Spleen (tissue), 7 donors: ENCODE measurements around the gene STMN3.

ENCODE experiments used
- CTCF ChIP-seq, 11 experiments: fragments of 200-600 bp in 7 of 11; fragments of 450-650 bp in 4 of 11; sonication (generic) in 4 of 11; IDR thresholded peaks in 8 of 11; conservative IDR thresholded peaks in 3 of 11; 1 replicate in 7 of 11; 2 replicates in 4 of 11; pipeline versions ENCODE4 v1.4.0 to v1.8.0; 2016 to 2021; ENCODE audit warnings: antibody characterized with exemption in 11 of 11, inconsistent platforms in 4 of 11, mild to moderate bottlenecking in 1 of 11
- POLR2A ChIP-seq, 3 donors: fragments of 450-650 bp; IDR thresholded peaks; one replicate each; pipeline ENCODE4 v1.5.1; 2017; ENCODE audit warnings: antibody characterized with exemption in 3 of 3, mild to moderate bottlenecking in 1 of 3
- POLR2AphosphoS5 ChIP-seq, 3 donors: sonication (generic); formaldehyde crosslinking; IDR thresholded peaks; one replicate each; pipeline ENCODE4 v1.5.1; 2017; ENCODE audit warnings: antibody characterized with exemption in 3 of 3
- donor health status: DM: no; HTN: no; CAD: no; lungs with moderate emphysema.
- donor health status: DM: no; HTN: no; CAD: no.
- donor health status: DM: no; HTN: no; CAD: no.

- TF ChIP-seq POLR2A (IDR thresholded peaks at IDR 0.05) = no peak
- no peak for TF ChIP-seq CTCF (IDR thresholded peaks at IDR 0.05 in 8 of 11, conservative IDR thresholded peaks at IDR 0.05 in 3 of 11)
- TF ChIP-seq POLR2AphosphoS5 (IDR thresholded peaks at IDR 0.05) = no peak
Observed at GRCh38 chr20:63645218-63645617, 8.0 kb downstream of the STMN3 start.
